ENCODE measurements around the gene ASTN2.

ASTN2 gene

DNA sequence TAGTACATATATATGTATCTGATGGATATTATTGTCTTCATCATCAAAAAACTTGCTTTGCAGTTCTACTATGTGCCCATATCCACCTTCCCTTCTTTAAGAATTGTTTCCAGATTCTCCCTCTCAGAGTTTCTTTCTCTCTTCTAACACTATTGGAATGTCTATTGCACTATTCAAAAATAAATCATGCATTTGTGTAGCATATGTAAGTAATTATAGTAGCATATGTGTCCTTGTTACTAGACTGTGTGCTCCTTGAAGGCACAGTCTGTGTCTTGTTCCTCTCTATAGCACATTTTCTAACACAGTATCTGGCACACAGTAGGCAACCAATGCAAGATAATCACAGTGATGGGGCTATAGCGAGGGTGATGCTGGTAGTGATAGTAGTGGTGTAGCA, 771.2 kb downstream of the ASTN2 start:
- Histone ChIP-seq H3K4me2 (ENCODE audit: low read length) (no peak overlapping the region), H3K9me2 (replicated peaks; ENCODE audit: control insufficient read depth, low read length) (no peaks in the 10 kb centered on the region), H3K4me3 (ENCODE audit: low read length) (no peak overlapping the region), H3K36me3 (ENCODE audit: control insufficient read depth, low read length) (no peaks in the 10 kb centered on the region), H3K4me1 (ENCODE audit: control insufficient read depth, low read length) (no peaks in the 10 kb centered on the region), H3F3A (ENCODE audit: control insufficient read depth, insufficient read depth) (no peaks in the 10 kb centered on the region), H4K20me1 (ENCODE audit: control insufficient read depth, insufficient read depth, low read depth, low read length) (no peaks in the 10 kb centered on the region), H3K79me2 (ENCODE audit: control insufficient read depth, low read length) (no peaks in the 10 kb centered on the region), H3K9me3 (ENCODE audit: control insufficient read depth, insufficient read depth, low read length) (no peaks in the 10 kb centered on the region), H3K27ac (ENCODE audit: low read depth, low read length) (no peak overlapping the region), H3K27me3 (ENCODE audit: control insufficient read depth, low read length) (no peaks in the 10 kb centered on the region)
- no peak for TF ChIP-seq EZH2phosphoT487 (IDR thresholded peaks at IDR 0.05; ENCODE audit: borderline replicate concordance, low read length)
- TF ChIP-seq, protein P1, sequence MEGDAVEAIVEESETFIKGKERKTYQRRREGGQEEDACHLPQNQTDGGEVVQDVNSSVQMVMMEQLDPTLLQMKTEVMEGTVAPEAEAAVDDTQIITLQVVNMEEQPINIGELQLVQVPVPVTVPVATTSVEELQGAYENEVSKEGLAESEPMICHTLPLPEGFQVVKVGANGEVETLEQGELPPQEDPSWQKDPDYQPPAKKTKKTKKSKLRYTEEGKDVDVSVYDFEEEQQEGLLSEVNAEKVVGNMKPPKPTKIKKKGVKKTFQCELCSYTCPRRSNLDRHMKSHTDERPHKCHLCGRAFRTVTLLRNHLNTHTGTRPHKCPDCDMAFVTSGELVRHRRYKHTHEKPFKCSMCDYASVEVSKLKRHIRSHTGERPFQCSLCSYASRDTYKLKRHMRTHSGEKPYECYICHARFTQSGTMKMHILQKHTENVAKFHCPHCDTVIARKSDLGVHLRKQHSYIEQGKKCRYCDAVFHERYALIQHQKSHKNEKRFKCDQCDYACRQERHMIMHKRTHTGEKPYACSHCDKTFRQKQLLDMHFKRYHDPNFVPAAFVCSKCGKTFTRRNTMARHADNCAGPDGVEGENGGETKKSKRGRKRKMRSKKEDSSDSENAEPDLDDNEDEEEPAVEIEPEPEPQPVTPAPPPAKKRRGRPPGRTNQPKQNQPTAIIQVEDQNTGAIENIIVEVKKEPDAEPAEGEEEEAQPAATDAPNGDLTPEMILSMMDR (IDR thresholded peaks at IDR 0.05; ENCODE audit: low read depth, low read length, poor library complexity, severe bottlenecking) = no peak

DNA sequence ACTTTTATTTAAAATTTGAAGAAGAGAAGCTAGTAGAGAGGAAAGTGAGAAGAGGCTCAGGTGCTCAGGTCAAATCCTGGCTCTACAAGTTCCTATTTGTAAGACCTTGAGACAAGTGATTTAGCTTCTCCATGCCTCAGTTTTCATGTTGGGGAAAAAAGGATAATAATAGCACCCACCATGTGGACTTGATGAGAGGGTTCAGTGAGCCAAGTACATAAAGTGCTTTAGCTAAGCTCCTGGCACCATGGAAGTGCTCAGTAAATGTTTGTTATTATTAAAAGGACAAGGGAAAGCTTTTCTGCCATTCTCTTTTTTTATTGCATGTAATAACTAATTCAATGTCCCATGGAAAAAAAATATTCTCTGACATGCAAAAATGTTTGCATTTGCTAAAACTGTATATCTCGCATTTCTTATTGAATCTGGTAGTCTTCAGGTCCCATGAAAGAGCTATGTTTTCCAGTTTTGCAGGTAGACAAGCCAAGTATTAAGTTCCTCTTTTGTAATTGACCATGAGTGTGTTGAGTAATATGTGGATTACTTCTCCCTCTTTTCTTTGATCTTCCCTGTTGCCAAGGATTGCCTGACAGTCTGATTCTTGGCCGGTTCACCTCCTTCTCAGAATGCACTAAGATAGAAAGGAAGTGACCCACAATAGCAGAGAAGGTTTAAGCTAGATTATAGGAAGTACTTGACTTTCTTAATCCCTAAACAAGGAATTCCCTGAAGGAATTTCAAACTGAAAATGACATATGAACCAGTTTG, 773.4 kb downstream of the ASTN2 start:
- Histone ChIP-seq H3F3A (ENCODE audit: control insufficient read depth, insufficient read depth) (no peaks in the 10 kb centered on the region), H3K4me2 (ENCODE audit: low read length) (no peak overlapping the region), H3K36me3 (ENCODE audit: control insufficient read depth, low read length) (no peaks in the 10 kb centered on the region), H3K9me3 (ENCODE audit: control insufficient read depth, insufficient read depth, low read length) (no peaks in the 10 kb centered on the region), H3K9me2 (replicated peaks; ENCODE audit: control insufficient read depth, low read length) (no peaks in the 10 kb centered on the region), H3K4me3 (ENCODE audit: low read length) (no peak overlapping the region), H3K27ac (ENCODE audit: low read depth, low read length) (no peak overlapping the region), H4K20me1 (ENCODE audit: control insufficient read depth, insufficient read depth, low read depth, low read length) (no peaks in the 10 kb centered on the region), H3K27me3 (ENCODE audit: control insufficient read depth, low read length) (no peaks in the 10 kb centered on the region), H3K79me2 (ENCODE audit: control insufficient read depth, low read length) (no peaks in the 10 kb centered on the region), H3K4me1 (ENCODE audit: control insufficient read depth, low read length) (no peaks in the 10 kb centered on the region)
- TF ChIP-seq, protein P1 (IDR thresholded peaks at IDR 0.05; ENCODE audit: low read depth, low read length, poor library complexity, severe bottlenecking) = no peak
- TF ChIP-seq EZH2phosphoT487 (IDR thresholded peaks at IDR 0.05; ENCODE audit: borderline replicate concordance, low read length) = no peak

DNA sequence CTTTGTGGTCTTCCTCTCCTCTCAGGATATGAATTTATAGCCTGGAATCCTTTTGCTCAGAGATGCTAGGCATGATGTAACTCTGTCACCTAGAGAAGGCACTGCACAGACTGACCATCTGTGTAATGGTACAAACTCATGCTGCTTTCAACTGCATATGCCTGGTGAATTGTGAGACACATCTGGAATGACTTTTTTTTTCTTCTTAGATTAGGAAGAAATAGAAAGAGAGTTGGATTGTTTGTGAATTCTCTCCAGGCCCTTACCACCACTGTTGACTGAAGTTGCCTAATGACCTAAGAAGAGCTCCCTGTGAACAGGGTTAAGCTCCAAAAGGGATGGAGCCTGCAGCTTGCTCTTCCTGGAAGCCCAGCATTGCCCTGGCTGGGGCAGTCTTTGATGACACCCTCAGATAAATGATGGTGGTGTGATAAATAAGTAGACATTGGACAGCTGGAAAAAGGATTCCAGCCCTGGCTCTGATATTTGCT, 775.6 kb downstream of the ASTN2 start:
- H3K4me3 ChIP-seq (ENCODE audit: low read length) = no peak overlapping the region
- H3K79me2 ChIP-seq (ENCODE audit: control insufficient read depth, low read length) = no peaks in the 10 kb centered on the region
- no peaks in the 10 kb centered on the region for H3K9me3 ChIP-seq (ENCODE audit: control insufficient read depth, insufficient read depth, low read length)
- H3K36me3 ChIP-seq (ENCODE audit: control insufficient read depth, low read length) = no peaks in the 10 kb centered on the region
- no peaks in the 10 kb centered on the region for H4K20me1 ChIP-seq (ENCODE audit: control insufficient read depth, insufficient read depth, low read depth, low read length)
- no peaks in the 10 kb centered on the region for H3K9me2 ChIP-seq (replicated peaks; ENCODE audit: control insufficient read depth, low read length)
- no peak overlapping the region for H3K4me2 ChIP-seq (ENCODE audit: low read length)
- no peaks in the 10 kb centered on the region for H3K4me1 ChIP-seq (ENCODE audit: control insufficient read depth, low read length)
- no peaks in the 10 kb centered on the region for H3F3A ChIP-seq (ENCODE audit: control insufficient read depth, insufficient read depth)
- H3K27me3 ChIP-seq (ENCODE audit: control insufficient read depth, low read length) = no peaks in the 10 kb centered on the region
- no peak overlapping the region for H3K27ac ChIP-seq (ENCODE audit: low read depth, low read length)
- TF ChIP-seq, protein P1 (IDR thresholded peaks at IDR 0.05; ENCODE audit: low read depth, low read length, poor library complexity, severe bottlenecking) = no peak

All from DOHH2 (cell line).